ENCODE measurements around the gene GPER1.
"Not testable (repeated sequence)": the region's sequence is repeated elsewhere in the genome, so short reads cannot be mapped to it uniquely, and the experiment has no call there.

Gene GPER1

DNA sequence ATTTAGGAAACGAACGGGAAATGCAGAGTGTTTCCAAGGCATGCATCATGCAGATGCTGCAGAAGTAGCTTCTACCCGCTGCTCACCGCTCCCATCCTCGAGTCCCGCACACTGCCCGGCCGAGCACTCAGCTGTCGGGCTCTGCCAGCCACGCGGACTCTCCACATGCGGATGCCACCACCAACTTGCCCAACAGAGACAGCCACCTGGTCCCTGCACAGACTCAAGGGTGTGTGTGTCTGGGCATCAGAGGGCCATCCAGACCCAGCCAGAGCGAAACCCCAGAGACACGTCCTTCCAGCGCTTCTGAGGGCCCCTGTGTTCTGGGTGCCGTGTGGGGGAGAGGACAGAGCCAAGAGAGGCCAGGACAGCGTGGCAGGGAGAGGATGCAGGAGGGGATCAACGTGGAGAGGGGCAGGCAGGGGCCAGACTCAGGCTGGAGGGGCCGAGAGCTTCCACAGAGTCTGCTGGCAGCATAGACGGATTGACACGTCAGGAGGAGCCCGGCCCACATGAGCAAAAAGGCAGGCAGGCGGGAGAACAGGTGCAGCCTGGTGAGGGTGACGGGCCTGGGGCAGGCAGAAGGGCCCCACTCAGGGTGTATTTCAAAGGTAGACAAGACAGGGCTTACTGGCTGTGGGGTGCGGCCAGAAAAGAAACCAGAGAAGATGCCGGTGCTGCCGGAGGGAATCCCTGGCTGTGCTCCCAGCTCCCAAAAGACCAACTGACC is 18.3 kb downstream of the GPER1 start:
- no peak for DNase-seq

DNA sequence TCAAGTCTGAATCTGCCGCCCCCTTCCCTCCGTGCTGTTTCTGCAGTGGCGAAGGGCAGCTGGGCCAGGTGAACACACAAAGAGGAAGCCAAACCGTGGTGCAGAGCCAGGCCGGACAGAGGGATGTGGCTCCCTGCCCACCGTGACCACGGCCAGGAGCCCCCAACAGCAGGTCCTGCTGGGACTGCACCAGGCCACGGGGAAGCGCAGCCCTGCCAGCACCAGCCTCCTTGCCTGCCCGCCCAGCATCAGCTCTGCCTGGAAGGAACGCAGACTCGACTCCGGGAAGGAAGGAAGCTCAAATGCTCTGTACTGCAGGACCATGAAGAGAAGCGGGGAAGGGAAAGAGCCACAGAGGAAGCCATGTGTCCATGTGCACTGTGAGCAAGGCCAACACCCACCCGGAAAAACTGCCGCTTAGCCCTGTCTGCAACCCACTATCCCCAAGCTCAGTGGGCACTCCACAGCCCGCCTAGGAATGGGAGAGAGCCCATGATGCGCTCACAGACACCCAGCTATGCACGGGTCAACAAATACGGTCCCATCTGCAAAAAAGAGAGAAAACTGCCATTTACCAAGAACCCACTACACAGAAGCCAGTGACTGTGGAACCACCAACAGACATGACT is 19.0 kb downstream of the GPER1 start:
- no peak for DNase-seq

DNA sequence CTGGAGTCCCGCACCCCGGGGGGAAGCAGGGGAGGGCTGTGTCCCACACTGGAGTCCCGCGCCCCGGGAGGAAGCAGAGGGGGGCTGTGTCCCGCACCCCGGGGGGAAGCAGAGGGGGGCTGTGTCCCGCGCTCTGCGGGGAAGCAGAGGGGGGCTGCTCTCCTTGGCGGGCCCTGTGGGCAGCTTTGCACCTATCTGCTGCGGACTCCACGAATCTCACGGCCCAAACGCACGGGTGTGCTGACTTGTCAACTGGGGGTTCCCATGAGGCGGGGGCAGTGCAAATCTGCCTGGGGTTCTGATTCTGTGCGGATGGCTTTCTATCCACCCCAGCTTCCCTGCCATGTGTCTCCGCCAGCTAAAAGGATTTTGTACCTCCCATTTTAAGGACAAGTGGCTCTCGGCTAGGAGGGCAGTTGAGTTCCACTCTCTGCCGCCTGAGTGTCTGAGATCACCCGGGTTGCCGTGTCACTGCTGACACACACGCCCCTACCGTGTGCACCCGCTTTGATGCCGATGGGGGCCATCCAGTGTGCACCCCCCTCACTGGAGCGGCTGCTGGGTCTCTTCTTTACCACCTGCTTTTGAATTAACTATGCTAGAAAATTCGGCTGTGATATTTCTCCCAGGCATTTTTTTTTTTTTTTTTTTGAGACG is 20.5 kb downstream of the GPER1 start:
- DNase-seq = no peak

DNA sequence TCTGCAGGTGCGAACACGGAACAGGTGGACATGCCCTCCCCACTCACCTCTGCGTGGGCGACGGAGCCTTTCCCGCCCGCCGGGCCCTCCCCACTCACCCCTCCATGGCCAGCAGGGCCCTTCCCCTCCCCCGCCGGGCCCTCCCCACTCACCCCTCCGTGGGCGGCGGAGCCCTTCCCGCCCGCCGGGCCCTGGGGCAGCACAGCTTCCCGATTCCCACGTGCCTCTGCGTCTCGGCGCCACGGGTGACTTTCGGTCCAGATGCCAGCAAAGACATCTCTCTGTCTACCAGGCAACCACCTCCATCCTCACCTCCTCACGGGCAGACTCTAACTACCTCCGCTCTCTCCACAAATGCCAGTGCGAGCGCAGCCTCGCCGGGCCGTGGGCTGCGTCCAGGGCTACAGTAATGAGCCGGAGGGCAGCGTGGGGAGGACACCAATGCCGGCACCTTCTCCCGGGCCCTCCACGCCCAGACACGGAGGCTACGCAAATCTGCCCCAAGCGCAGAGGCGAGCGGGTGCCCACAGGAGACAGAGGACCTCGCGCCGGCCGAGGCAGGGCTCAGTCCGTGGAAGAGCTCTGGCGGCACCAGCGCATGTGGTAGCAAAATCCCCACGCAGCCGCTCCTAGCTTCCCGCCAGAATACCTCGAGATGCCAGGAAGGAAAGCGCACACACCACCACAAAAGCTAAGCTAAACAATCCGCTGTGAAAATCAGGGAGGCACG is 21.8 kb downstream of the GPER1 start:
- no peak for DNase-seq

DNA sequence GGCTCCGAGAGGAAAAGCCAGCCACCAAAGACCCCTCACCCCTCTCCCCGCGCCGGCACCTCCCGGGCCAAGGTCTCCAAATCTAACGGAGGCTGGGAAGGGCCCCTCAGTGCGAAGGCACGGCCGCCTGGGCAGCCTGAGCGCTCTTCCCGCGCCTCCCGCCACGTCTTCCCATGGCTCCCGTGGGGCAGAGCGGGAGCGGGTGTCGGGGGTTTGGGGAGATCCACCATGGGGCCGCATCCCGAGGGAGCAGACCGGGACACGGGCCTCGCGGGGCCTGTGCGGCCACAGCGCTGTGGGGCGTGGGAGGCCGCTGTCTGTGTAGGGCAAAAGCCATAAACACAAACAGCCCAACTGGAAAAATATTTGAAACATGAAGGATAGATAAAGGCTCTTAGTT is 22.4 kb downstream of the GPER1 start:
- no peak for DNase-seq

DNA sequence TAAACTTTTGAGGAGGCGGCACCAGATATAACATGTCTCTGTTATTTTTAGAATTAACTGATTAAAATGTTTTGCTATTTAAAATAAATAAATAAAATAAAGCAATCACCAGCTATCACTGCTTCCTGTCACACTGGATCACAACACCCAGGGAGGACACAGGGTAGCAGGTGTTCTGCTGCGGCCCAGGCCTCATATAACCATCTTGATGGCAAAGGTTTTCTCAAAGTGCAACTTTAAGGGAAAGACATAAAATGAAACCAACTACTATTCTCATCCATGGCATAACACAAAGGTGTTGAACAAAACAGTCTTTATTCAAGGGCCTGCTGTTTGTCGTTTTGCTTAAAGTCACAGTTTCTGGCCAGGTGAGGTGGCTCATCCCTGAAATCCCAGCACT is 23.2 kb downstream of the GPER1 start:
- no peak for DNase-seq

DNA sequence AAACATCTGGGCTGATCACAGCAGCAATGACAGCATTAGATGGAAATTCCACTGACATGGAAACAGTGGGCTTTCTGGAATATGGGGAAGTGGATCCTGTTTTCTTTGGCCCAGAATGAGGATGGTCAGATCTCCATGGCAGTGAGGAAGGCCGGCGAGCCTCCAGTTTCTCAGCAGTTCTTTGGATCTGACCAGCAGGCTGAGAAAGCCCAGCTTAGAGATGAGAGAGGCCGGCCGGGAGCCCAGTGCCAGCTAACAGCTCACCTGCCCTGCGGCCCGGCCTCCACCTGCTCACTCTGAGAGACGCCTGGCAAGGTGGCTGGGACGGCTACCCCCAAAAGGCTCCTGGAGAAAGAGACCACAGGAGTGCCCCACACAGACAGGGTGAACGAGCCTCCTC is 24.2 kb downstream of the GPER1 start:
- no peak for DNase-seq

DNA sequence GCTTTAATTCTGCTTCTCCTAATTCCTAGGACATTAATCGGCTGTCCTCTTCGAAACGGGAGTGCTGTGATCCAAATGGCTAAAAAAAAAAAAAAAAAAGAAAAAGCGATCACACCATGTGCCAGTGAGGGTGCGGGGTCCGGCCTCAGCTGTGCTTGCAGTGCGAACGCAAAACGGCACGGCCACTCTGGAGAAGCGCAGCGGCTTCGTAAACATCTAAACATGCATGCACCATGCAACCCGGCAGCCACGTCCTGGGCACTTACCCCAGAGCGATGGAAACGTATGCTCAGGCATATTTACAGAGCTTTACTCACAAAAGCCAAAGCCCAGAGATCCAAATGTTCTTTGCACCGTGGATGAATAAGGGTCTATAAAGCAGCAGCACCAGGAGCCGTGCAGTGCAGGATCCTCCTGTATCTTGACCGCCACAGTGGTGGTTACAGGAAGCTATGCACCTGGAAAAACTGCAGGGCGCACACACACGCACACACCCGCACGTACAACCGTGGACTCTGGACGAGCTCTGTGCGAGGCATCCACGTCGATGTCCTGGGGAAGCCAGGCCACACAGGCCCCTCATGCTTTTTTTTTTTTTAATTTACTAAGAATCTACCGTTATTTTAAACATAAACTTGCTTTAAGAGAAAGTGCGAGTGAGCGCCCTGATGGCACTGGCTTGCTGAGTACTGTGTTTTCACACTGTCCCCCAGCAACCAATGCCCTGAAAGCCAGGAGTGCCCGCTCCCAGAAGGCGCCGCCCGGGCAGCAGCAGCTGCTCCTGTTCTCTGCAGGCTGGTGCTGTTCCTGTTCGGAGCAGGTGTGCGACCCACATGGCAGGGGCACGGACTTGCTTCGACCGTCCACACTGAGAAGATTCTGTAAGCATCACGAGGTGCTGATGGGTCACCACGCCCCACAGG is 25.0 kb downstream of the GPER1 start:
- DNase-seq = no peak

DNA sequence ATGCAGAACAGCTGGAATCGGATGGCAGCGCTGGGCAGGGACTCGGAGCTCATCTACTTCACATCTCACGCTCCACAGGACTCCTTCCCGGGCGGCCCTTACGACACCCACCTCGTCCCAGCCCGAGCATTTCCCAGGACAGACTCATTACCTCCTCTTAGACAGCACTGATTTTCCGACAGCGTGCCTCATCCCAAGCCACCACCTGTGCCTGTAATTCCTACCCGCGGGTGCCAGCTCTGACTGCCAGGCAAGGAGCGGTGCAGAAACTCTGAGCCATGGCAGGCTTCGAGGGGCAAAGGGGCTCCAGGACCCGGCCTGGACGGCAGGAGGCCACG is 25.6 kb downstream of the GPER1 start:
- DNase-seq = no peak

DNA sequence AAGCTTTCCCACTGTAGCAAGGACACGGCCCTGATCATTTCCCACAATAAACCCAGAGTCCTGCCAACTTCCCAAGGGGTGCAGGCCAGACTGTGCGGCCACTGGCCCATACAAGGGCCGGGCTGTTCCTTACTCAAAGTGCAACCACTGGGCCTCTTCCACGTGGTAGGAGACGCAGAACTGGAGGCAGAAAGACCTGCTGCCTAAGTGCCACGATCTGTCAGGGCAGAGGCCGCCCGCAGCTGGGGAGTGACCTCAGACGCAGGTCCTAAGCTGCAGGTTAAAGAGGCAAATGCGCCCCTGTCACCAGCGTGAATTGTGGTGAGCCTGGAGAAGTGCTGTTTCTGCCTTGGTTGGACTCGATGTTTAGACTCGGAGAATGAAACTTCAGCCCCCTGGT is 26.2 kb downstream of the GPER1 start:
- DNase-seq = no peak

DNA sequence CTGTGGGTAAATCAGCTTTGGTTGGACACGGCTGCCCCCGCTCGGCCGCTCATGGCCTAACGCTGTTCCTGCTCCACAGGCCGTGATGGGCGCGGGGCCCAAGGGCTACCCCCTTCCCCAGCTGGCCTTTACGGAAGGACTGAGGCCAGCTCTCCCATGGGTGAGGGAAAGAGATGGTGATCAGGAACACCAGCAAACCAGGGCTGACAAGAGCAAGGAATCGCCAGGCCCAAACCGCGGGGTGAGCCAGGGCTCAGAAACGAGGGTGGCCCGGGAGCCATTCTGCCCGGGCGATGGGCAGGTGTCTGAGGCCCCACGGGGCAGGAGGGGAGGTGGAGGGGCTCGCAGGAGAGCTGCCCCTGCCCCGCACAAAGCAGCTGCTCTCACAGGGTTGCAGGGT is 26.6 kb downstream of the GPER1 start:
- no peak for DNase-seq

DNA sequence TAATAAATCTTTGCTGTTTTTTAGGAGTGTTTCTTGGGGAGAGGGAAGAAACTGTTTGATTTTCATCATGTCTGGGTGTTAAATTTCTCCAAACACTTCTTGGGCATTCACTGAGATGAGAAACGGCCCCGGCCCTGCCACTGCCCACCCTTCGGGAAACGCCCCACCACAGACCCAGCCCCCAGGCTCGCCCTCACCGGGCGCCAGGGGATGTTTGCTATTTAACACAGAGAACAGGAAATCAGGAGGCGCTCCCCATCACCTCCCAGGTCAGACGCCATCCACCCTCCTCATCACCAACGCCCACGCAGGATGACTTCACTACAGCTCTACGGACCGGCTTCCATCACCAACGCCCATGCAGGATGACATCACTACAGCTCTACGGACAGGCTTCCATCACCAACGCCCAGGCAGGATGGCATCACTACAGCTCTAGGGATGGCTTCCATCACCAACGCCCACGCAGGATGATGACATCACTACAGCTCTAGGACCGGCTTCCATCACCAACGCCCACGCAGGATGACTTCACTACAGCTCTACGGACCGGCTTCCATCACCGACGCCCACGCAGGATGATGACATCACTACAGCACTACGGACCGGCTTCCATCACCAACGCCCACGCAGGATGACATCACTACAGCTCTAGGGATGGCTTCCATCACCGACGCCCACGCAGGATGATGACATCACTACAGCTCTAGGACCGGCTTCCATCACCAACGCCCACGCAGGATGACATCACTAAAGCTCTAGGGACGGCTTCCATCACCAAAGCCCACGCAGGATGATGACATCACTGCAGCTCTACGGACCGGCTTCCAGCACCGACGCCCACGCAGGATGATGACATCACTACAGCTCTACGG is 27.5 kb downstream of the GPER1 start:
- DNase-seq = not testable (repeated sequence)

DNA sequence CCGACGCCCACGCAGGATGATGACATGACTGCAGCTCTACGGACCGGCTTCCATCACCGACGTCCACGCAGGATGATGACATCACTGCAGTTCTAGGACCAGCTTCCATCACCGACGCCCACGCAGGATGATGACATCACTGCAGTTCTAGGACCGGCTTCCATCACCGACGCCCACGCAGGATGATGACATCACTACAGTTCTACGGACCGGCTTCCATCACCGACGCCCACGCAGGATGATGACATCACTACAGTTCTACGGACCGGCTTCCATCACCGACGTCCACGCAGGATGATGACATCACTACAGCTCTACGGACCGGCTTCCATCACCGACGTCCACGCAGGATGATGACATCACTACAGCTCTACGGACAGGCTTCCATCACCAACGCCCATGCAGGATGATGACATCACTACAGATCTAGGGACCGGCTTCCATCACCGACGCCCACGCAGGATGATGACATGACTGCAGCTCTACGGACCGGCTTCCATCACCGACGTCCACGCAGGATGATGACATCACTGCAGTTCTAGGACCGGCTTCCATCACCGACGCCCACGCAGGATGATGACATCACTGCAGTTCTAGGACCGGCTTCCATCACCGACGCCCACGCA is 28.6 kb downstream of the GPER1 start:
- DNase-seq = not testable (repeated sequence)

DNA sequence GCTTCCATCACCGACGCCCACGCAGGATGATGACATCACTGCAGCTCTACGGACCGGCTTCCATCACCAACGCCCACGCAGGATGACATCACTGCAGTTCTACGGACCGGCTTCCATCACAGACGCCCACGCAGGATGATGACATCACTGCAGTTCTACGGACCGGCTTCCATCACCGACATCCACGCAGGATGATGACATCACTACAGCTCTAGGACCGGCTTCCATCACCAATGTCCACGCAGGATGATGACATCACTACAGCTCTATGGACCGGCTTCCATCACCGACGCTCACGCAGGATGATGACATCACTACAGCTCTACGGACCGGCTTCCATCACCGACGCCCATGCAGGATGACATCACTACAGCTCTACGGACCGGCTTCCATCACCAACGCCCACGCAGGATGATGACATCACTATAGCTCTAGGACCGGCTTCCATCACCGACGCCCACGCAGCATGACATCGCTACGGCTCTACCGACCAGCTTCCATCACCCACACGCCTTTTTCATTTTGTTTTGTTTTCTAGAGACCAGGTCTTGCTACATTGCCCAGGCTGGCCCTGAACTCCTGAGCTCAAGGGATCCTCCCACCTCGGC is 29.5 kb downstream of the GPER1 start:
- DNase-seq = no peak

DNA sequence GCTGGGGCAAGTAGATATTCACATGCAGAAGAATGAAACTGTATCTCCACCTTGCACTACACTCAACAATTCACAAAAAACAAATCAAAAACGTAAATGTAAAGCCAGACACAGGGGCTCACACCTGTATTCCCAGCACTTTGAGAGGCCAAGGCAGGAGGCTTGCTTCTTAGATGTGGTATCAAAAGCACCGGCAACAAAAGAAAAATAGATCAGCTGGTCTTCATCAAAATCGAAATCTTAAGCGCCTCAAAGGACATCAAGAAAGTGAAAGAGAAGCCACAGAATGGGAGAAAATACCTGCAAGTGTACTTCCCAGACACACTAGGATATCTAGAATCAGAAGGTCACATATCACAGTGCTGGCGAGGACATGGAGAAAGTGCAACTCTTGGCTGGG is 31.3 kb downstream of the GPER1 start:
- no peak for DNase-seq

DNA sequence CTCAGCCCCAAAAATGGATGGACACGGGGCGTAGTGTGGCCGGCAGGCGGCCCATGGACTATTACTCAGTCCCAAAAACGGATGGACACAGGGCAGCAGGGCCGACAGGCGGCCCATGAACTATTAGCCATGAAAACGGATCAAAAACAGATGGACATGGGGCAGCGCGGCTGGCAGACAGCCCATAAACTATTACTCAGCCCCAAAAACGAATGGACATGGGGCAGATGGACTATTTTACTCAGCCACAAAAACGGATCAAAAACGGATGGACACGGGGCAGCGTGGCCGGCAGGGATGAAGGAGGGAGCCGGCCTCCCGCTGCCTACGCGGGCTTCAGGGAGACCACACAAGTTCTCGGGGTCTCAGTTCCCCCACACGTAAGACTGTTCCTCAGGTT is 32.9 kb downstream of the GPER1 start:
- DNase-seq = no peak

DNA sequence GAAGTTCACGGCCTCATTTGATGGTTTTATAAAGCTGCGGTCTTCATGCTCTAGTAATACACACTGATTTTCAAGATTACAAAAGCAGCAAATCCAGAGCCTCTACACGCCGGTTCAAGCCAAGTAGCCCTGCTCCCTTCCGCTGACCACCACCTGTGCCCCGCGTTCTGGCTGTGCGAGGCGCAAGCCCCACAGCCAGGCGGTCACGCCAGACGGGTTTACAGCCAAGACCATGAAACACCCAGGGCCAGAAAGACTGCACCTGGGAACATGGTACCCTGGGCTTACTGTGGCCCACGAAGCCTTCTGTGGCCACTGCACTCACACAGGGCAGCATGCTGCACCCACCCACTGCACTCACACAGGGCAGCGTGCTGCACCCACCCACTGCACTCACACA is 33.6 kb downstream of the GPER1 start:
- DNase-seq = no peak

DNA sequence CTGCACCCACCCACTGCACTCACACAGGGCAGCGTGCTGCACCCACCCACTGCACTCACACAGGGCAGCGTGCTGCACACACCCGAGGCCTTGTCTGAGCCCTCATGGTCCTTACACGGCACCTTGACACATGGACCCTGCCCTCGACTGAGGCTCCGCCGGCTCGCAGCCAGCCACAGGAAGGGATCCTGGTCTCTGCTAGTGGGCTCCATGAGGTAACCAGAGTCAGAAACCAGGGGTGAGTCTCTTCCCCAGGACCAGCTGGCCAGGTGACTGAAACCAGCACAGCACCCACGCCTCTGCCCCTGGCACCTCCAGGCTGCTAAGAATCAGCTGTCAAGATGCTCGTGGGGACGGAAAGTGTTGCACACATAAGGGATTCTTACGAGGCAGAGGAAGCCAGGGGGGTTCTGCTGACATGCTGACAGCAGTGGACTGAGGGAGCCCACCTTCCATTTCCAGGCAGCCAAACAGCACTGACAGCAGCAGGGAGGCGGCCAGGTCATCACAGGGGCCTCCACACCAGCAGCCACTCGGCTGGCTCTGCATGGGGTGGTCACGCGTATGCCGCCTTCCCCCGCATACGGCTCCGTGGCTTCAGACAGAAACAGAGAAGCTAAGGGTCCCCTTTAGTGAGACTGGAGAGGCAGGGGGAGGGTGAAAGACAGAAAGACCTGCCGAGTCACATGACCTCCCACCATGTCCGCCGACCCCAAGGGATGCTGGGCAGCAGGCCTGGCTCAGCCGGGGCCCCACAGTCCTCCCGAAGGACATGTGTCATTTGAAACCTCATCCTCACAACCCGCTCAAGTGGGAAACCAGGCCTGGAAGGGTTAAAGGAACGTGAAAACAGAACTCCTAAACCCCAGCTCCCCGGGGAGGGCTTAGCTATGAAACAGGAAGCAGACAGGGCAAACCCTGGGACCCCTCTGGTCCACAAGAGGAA is 34.2 kb downstream of the GPER1 start:
- no peak for DNase-seq

DNA sequence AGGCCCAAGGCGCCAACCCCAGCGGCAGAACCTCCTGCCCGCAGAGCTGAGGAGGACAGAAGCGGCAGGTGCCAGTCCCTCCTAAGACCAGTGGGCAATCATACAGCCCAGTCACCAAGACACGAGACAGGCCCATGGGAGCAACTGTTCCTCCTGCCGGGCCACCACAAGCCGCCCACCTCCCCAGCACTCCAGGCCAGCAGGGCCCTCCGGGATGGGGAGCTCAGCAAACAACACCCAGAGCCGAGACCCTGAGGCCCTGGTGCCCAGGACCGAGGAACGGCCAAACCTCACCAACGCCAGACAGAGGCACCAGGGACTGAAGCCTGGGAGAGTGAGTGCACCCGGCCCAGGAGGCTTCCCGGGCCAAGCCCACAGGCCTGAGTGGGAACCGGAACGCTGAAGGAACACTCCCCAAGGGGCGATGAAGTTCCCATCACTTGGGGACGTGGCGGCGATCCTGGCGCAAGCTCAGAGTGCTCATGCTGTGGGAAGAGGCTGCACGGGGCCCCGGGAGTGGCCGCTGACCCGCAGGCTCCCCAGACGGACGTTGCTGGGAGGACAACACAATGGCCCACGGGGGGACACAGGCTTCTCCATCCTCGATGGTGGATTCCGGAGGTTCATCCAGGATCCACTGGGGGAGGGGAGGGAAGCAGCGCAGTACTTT is 35.1 kb downstream of the GPER1 start:
- DNase-seq = no peak

Measured in activated CD4-positive, CD25-positive, alpha-beta regulatory T cell treated with anti-CD3 and anti-CD28 coated beads, Interleukin-2, amount 50 U/mL, for 72 hours (primary cell).